D341Med (cell line): Measurements from ENCODE around the gene ARL8A.
"Not testable (repeated sequence)": the region's sequence is repeated elsewhere in the genome, so short reads cannot be mapped to it uniquely, and the experiment has no call there.

Experiments
- DNase-seq: peaks from one replicate; pipeline ENCODE4 v3.0.0; 2012; ENCODE audit warnings: low spot score

Gene ARL8A

DNA sequence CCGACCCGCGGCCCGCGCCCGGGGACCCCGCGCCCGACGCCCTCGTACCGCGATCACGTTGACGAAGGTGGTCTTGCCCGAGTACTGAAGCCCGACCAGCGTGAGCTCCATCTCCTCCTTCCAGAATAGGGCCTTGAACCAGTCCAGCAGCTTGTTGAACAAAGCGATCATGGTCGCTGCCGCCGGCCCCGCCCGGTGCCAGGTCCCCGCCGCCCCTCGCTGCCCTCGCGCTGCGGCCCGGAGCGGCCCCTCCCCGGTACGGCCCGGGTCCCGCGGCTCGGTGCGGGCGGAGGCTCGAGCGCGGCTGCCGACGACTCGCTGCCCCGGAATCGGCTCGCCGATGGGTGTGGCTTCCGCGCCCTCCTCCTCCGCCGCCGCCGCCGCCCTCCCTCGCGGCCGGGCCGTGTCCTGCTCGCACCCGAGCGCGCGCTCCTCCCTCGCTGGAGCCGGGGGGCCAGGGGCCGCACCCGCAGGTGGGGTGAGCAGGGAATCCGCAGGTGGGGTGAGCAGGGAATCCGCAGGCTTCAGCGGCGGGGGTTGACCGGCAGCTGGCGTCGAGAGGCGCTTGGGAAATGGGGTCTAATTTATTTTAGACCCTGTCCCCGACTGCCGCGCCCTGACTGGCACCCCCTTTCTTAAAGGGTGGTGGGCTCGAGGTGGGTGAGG is at the start of gene ARL8A:
Gene ARL8A (minus strand): TSS at position 336 of the 666 bp plus-strand sequence. CDS start 165 bp downstream, at position 171.
- peak; percentile 93 for DNase-seq

DNA sequence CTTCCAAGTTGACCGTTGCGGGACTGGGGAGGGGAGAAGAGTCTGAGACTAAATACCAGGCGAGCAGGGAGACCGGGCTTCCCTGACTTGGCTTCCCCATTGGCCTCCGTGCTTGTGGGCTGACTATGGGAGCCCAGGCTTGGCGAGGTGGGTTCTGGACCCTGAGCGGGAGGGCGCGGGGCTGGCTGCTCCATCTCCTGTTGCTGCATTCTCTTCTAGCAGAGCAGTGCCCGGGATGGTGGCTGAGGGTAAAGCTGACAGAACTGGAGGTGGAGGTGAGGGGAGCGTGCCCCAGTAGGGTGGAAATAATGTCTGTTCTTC is 49.8 kb upstream of the ARL8A start:
- no peak for DNase-seq

DNA sequence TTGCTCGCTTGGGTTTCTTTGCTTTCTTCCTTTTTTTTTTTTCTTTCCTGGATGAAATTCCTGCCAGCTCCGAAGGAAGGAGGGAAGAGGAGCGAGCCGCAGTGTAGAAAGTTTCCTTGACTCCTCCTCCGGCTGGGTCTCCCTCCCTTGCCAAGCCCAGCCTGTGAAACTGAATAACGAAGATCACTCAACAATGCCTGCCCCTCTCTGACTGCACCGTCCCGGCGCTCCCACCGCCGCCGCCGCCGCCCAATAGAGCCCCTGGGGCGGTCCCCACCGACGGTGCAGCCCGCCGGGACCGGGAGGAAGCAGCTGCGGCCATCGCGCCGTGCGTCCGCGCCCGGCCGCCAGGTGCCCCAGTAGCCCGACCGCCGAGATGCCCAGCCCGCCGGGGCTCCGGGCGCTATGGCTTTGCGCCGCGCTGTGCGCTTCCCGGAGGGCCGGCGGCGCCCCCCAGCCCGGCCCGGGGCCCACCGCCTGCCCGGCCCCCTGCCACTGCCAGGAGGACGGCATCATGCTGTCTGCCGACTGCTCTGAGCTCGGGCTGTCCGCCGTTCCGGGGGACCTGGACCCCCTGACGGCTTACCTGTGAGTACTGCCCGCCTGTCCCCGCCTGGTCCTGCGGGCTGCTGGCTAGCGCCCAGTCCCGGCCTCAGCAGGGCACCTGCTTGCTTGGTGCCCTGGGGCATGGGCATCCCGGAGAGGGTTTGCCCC is 49.2 kb upstream of the ARL8A start, which contains the start of gene LGR6:
Gene LGR6 (plus strand): TSS at position 186 of the 714 bp plus-strand sequence. CDS start 191 bp downstream, at position 377.
- no peak for DNase-seq

DNA sequence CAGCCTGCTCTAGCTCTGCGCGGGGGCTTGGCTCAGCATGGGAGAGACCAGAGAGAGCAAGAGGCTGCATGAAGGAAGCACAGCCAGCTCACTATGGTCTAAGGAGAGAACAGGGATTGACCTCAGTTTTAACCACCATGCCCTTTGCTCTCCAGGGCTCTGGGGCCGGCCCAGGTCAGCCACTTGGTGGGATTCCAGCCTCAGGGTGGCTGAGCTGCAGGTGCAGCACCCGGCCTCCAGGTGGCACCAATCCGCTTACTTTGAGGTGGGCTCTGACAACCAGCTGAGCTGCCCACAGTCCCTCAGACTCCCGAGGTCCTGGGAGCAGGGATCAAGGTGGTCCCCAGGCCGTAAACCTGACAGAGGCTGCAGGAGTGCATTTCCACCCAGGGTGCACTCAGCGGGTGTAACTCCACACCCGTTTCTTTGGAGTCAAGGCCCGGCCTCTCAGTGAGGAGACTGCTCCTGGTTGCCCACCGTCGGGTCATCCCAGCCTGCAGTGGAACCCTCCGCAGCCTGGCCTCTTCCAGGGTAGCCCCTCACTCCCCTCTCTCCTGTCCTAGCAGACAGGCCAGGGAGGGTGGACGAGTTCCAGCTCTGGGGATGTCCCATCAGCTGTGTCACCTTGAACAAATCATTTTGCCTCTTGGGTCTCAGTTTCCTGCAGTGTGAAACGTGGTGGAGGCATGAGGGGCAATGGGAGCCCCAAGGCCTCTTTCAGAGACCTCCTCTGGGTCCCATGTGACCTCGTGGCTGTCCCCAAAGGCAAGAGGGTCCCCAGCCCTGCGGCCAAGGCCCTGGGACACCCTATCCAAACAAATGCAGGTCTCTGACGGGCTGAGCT is 48.5 kb upstream of the ARL8A start:
- peak; percentile 88 for DNase-seq

DNA sequence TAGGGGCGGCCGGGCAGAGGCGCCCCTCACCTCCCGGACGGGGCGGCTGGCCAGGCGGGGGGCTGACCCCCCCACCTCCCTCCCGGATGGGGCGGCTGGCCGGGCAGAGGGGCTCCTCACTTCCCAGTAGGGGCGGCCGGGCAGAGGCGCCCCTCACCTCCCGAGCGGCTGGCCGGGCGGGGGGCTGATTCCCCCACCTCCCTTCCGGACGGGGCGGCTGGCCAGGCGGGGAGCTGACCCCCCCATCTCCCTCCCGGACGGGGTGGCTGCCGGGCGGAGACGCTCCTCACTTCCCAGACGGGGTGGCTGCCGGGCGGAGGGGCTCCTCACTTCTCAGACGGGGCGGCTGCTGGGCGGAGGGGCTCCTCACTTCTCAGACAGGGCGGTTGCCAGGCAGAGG is 46.9 kb upstream of the ARL8A start:
- not testable (repeated sequence) for DNase-seq

DNA sequence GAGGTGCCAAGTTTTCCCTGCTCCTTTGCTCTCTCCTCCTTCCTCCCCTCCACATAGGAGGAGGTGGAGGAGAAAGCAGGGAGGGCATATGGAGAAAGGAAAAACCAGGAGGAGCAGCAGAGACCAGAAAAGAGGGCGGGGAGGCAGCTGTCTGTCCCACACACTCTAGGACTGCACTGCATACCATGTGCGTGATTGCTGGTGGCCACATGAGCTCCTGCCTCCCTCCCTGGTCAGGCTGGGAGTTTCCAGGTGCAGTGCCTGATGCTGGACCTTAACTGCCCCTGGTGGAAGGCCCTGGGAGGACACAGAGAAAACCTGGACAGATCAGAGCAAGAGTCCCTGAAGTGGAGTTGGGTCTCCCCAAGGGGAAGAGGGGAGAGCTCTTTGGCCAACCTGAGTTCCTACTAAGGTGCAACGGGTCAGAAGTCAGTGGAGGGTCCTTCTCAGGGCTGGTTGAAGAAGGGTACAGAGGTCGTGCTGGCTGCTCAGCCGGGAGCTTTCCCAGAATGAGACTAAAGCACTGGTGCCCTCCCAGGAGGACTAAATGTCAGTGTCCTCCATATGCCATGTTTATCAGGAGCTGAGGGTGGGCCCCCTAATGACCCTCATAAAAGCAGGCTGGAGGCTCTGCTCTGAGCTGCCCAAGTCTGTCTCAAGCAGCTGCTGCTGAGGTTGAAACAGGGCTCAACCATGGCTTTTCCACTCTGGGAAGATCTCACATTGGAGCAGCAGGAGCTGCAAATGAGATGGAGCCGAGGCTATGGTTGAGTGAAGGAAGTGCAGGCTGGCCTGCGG is 45.6 kb upstream of the ARL8A start:
- DNase-seq: no peak

DNA sequence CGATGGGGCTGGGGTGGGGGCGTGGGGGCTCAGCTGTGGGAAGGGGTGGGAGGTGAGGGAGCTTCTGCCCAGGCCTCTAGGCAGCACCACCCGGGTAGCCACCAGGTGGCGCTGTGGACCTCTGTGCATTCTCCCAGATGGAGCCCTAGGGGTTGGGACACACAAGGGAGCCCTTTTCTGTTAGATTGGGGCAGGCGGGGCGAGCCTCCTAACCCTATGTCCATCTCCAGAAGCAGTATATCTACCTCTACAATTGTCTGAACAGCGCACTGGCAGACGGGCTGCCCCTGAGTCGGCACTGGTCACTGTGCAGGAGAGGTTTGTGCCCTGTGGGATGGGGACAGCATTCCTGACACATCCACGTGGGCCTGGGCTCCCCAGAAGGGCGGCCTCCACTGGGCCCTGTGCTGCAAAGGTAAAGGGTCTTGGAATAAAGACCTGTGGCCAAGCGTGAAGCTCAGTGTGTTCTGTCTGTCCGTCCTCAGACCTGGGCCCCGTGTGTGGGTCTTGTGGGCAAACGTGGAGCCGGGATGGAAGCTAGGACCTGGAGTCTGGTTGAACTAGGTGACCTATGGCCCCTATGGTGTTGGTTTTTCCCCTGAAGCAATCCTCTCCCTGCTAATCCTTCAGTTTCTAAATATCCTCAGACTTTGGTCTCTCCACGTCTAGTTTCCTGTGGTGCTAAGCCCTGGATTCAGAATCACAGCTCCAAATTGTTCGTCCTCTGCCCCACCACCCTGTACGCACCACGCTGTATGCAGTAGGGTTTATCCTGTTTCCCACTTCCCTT is 44.7 kb upstream of the ARL8A start:
- DNase-seq: peak; percentile 77

DNA sequence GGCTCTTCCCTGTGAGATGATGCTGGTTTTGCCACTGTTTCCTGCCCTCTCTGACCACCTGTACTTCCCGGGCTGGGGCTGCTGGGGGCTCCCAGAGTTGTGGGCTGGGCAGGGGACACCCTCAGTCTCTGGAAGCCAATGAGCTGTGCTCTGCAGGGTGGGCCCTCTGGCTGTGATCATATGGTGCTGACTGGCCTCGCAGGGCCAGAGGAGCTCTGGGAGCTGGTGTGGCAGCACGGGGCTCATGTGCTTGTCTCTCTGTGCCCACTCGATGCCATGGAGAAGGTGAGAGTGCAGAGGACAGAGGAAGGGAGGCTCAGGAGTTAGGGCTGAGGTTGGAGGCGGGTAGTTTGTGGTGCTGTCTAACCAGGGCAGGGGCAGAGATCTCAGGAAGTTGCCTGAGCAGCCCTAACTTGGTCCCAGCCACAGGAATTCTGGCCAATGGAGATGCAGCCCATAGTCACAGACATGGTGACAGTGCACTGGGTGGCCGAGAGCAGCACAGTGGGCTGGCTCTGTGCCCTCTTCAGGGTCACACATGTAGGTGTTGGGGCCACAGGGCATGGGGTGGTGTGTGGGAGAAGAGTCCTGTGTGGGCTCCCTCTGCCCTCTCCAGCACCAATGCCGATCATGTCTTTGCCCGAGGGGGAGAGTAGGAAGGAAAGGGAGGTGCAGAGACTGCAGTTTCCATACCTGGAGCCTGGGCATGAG is 43.3 kb upstream of the ARL8A start:
- no peak for DNase-seq

DNA sequence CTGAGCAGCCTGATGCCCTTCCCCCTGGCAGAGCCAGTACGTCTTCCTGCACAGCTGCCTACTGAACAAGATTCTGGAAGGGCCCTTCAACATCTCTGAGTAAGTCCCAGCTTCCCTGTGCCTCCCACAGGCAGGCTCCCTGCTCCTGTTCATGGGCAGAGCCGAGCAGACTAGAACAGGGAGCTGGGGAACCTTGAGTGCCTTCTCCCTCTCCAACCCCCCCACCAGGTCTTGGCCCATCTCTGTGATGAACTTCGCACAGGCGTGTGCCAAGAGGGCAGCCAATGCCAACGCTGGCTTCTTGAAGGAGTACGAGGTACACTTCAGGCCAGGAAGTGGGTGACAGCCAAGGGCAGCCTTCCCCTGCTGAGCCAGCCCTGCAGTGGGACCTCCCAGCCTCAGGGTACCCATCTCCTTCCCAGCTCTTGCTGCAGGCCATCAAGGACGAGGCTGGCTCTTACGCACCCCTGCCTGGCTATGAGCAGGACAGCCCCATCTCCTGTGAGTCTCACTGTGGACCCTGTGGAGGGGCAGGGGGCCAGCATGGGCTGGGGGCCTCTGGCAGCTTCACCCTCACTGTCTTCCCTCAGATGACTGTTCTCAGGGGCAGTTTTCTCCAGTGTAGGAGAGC is 42.6 kb upstream of the ARL8A start:
- no peak for DNase-seq

DNA sequence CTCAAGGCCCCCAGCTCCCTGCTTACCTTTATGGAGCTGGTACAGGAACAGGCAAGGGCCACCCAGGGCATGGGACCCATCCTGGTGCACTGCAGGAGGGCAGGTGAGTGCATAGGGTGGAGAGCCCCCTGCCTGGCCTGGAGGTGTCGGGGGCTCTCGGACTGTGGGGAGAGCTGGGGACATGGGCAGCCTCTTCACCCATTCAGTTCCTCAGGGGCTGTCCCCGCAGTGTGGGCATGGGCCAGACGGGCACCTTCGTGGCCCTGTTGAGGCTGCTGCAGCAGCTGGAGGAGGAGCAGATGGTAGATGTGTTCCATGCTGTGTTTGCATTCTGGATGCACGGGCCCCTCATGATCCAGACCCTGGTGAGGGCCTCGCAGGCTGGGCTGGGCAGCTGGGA is 41.8 kb upstream of the ARL8A start:
- no peak for DNase-seq

DNA sequence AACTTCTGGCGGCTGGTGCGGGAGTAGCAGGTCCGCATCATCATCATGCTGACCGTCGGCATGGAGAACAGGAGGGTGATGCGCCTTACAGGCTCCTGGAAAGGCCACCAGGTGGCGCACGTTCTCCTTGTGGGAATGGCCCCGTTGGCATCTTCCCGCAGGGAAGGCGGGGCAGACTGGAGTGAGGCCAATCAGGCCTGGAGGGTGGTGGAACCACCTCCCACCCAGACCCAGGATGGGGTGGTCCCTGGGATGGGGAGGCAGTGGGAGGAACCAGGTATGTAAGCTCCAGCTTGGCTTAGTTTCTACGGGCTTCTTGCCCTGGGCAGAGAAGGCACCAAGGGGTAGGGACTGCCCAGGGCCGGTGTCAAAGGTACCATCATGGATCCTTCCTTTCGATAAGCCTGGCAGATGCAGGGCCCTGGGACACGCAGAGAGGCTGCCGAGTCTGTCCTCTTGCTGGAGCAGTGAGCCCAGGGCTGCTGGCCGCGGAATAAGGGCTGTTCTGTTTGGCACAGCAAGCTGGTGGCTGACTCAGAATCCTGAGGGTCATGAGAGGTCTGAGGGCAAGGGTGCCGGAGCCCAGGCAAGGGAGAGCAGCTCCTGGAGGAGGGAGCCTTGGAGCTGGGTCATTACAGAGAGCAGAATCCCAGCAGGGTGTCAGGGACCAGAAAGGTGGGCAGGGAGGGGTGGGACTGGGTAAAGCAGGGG is 40.4 kb upstream of the ARL8A start:
- peak; percentile 89 for DNase-seq

DNA sequence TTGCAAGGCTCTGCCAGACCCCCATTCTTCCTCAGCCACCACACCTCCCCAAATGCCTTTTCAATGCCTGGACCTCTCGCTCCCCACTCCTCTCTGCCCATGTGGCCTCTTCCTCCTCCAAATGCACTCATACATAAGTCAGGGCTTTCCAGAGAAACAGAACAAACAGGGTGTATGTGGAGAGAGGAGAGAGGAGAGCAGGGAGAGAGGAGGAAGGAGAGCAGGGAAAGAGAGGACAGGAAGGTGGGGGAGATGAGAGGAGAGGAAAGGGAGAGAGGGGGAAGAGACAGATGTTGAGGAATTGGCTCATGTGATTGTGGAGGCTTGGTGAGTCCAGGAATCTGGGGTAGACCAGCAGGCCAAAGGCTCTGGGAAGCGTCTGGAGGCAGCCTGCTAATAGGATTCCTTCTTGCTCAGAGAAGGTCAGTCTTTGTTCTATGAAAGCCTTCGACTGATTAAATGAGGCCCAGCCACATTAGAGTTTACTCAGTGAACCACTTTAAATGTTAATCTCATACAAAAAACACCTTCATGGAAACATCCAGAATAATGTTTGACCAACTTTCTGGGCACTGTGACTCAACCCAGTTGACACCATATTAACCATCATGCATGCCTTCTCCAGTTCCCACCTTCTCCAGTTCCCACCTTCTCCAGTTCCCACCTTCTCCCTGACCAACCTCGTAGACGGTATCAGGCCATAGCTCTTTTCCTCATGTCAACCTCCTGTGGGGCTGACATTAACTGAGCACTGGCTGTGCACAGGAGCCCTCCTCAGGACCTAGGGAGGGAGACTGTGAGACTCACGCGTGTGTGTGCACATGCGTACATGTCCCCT is 37.7 kb upstream of the ARL8A start:
- no peak for DNase-seq

DNA sequence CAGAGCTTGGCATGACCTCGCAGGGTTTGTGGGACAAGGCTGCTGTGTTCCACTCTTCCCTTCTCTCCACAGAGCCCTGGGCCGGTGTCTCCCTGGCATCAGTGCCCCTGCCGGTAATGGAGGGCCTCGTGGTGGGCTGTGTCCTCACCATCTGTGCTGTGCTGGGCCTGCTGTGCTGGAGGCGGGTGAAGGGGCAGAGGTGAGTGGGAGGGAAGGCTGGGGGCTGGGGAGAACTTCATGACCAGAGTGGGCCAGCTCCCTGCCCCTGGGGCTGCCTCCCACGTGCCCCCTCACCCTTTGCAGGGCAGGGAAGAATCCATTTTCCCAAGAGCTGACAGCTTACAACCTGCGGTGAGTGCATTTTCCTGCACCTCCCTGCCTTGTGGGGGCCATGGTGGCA is 37.0 kb upstream of the ARL8A start:
- DNase-seq: no peak

DNA sequence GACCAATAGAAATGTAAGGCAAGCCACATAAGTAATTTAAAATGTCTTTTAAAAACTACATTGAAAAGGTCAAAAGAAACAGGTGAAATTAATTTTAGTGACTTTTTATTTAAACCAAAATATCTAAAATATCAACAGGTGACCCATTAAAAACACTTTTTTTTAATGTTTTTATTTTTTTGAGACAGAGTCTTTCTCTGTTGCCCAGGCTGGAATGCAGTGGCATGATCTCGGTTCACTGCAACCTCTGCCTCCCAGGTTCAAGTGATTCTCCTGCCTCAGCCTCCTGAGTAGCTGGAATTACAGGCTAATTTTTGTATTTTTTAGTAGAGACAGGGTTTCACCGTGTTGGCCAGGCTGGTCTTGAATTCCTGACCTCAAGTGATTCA is 36.2 kb upstream of the ARL8A start:
- not testable (repeated sequence) for DNase-seq

DNA sequence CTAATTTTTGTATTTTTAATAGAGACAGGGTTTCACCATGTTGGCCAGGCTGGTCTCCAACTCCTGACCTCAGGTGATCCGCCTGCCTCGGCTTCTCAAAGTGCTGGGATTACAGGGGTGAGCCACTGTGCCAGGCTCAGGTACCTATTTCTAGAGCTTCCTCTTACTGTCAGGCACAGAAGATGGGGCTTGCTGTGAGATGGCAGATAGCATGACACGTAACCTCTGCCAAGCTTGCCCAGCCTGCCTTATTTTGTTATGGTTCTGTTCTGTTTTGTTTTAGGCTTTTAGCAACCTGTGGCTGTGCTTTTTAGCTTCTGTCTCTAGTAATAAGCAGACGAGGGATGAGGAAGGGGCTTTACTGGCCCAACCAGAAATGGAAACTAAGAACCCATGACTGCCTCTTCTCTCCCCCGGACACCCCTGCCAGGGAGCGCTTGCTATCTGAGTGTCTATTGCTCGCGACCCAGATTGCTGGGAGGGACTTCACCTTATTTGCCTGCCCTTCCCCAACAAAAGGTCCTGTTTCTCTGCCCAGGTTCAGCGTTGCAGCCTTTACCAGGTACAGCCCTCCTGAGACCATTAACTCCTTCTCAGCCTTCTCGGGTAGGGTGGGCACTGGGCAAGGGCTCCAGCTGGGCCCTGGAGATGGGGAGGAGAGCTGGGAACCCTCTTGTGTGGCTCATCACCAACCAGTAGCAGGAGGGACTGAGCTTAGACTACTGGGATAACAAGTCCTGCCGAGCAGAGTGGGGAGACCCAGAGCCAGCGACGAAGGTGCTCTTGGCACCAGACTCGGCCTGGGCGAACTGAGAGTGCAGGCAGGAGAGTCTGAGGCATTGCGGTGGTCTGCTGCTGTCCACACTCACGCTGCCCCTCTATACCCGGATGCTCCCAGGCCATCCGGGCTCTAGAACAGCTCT is 35.6 kb upstream of the ARL8A start:
- DNase-seq: no peak

DNA sequence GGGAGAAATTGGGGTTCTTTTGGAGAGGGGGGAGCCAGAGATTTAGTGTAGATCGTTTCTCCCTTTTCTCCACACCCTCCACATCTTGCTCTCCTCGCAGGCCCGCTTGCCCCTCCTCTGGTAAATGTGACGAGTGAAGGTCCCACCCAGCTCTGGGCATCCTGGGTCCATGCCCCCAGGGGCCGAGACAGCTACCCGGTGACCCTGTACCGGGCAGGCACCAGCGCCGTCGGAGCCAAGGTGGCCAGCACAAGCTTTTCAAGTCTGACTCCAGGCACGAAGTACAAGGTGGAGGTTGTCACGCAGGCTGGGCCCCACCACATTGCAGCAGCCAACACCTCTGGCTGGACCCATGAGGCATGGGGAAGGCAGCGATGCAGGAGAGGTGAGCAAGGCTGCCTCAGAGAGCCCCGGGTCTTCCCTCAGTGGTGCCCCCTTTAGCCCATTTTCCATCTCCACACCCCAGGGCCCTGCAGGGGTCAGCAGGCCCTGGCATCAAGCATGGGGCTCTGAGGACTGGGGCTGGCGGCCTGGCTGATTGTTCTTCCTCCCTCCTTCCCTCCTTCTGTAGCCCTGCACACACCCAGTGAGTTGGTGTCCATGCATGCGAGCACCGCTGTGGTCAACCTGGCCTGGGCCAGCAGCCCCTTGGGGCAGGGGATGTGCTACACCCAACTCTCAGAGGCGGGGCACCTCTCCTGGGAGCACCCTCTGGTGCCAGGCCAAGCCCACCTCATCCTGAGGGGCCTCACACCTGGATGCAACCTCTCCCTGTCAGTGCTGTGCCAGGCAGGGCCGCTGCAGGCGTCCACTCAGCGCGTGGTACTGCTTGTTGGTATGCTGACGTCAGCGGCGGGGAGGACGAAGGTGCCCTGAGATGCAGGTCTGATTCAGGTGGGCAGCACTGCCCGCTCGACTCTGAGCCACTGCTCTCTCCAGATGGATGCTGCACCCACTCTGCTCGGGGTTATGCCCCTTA is 32.7 kb upstream of the ARL8A start:
- DNase-seq: no peak
